Neutrophil (primary cell): ENCODE data around the gene GNL1.
A peak's percentile ranks its signal among the peaks of the same experiment; 100 is the strongest.
"Not testable (repeated sequence)": the region's sequence is repeated elsewhere in the genome, so short reads cannot be mapped to it uniquely, and the experiment has no call there.

ENCODE experiments used
- H3K27ac ChIP-seq: fragments of 200-600 bp; sonication (generic); 2 replicates; pipeline ENCODE4 v1.5.1; 2016; ENCODE audit warnings: mild to moderate bottlenecking, moderate library complexity
- H3K27me3 ChIP-seq: fragments of 200-600 bp; sonication (generic); 2 replicates; pipeline ENCODE4 v1.6.0; 2016; ENCODE audit warnings: mild to moderate bottlenecking
- H3K36me3 ChIP-seq: fragments of 200-600 bp; sonication (generic); 2 replicates; pipeline ENCODE4 v1.5.1; 2017
- H3K4me1 ChIP-seq, 2 experiments: fragments of 200-600 bp in 1 of 2; sonication (generic) in 1 of 2; 1 replicate in 1 of 2; 2 replicates in 1 of 2; pipeline versions ENCODE4 v1.5.1 to v1.6.1; 2013 to 2016; ENCODE audit warnings: low read depth in 1 of 2, low read length in 1 of 2, mild to moderate bottlenecking in 1 of 2, moderate library complexity in 1 of 2; ENCODE audit not compliant: control insufficient read depth in 1 of 2, insufficient read depth in 1 of 2
- H3K4me3 ChIP-seq, 2 experiments: fragments of 200-600 bp in 1 of 2; sonication (generic) in 1 of 2; 1 replicate in 1 of 2; 2 replicates in 1 of 2; pipeline ENCODE4 v1.5.1; 2013 to 2016; ENCODE audit warnings: low read depth in 1 of 2, low read length in 1 of 2, mild to moderate bottlenecking in 1 of 2, moderate library complexity in 1 of 2
- H3K9me3 ChIP-seq: fragments of 200-600 bp; sonication (generic); 2 replicates; pipeline ENCODE4 v1.5.1; 2016
- TF ChIP-seq, protein P1 (sequence below): fragments of 200-600 bp; sonication (generic); IDR thresholded peaks from 2 replicates; pipeline ENCODE4 v1.5.1; 2016; ENCODE audit warnings: antibody characterized with exemption

GNL1 gene

DNA sequence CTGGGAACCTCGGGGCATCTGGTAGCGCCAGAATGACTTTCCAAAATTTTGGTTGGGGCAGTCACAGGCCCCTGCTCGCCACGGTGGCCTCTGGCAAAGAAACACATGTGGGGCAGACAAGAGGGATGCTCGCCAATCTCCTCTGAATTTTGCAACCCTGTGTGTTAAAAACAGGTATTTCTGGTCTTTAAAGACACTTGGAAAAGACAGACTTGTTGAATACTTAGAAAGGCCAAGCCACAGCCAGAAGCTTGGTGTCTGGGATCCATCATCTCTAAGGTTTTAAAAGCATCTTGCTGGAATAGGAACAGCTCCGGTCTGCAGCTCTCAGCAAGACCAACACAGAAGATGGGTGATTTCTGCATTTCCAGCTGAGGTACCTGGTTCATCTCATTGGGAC lies 35.8 kb downstream of the GNL1 start:
- Histone ChIP-seq H3K27me3 (no peaks in the 10 kb centered on the region), H3K4me1 (peaks cover 22 to 37% of the 10 kb centered on the region in 2 experiments), H3K27ac (no peak overlapping the region), H3K4me3 (no peak overlapping the region), H3K9me3 (no peaks in the 10 kb centered on the region), H3K36me3 (no peaks in the 10 kb centered on the region)
- TF ChIP-seq, protein P1, sequence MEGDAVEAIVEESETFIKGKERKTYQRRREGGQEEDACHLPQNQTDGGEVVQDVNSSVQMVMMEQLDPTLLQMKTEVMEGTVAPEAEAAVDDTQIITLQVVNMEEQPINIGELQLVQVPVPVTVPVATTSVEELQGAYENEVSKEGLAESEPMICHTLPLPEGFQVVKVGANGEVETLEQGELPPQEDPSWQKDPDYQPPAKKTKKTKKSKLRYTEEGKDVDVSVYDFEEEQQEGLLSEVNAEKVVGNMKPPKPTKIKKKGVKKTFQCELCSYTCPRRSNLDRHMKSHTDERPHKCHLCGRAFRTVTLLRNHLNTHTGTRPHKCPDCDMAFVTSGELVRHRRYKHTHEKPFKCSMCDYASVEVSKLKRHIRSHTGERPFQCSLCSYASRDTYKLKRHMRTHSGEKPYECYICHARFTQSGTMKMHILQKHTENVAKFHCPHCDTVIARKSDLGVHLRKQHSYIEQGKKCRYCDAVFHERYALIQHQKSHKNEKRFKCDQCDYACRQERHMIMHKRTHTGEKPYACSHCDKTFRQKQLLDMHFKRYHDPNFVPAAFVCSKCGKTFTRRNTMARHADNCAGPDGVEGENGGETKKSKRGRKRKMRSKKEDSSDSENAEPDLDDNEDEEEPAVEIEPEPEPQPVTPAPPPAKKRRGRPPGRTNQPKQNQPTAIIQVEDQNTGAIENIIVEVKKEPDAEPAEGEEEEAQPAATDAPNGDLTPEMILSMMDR: no peak

DNA sequence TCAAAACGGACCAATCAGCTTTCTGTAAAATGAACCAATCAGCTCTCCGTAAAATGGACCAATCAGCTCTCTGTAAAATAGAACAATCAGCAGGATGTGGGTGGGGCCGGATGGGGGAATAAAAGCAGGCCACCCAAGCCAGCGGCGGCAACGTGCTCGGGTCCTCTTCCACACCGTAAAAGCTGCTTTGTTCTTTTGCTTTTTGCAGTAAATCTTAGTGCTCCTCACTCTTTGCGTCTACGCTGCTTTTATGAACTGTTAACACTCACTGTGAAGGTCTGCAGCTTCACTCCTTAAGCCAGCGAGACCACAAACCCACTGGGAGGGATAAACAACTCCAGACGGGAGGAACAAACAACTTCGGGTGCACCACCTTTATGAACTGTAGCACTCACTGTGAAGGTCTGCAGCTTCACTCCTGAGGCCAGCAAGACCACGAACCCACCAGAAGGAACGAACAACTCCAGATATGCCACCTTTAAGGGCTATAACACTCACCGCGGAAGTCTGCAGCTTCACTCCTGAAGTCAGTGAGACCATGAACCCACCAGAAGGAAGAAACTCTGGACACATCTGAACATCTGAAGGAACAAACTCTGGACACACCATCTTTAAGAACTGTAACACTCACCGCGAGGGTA lies 37.7 kb downstream of the GNL1 start:
- not testable (repeated sequence) for H3K36me3 ChIP-seq, H3K9me3 ChIP-seq, H3K27me3 ChIP-seq, H3K4me3 ChIP-seq
- Histone ChIP-seq H3K4me1 (peaks cover 40 to 56% of the 10 kb centered on the region in 2 experiments), H3K27ac (peak overlapping the region; percentile 95)

- not testable (repeated sequence) for H3K9me3 ChIP-seq, H3K27me3 ChIP-seq, H3K36me3 ChIP-seq
- peak overlapping the region; percentile 95 for H3K27ac ChIP-seq
- H3K4me1 ChIP-seq: peaks cover 47 to 63% of the 10 kb centered on the region in 2 experiments
- H3K4me3 ChIP-seq: peak overlapping the region in 1 of 2 experiments; percentile 66
These were observed 38.4 kb downstream of the GNL1 start for GRCh38 chr6:30517767-30518504.

DNA sequence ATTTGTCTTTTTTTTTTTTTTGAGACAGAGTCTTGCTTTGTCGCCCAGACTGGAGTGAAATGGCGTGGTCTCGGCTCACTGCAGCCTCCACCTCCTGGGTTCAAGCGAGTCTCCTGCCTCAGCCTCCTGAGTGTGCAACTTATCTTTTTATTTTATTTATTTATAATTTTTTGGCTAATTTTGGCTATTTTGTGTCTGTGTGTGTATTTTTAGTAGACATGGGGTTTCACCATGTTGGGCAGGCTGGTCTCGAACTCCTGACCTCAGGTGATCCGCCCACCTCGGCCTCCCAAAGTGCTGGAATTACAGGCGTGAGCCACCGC lies 39.6 kb downstream of the GNL1 start:
- not testable (repeated sequence) for H3K9me3 ChIP-seq, H3K36me3 ChIP-seq, H3K27me3 ChIP-seq
- Histone ChIP-seq H3K4me3 (peak overlapping the region; percentile 66 to 74), H3K27ac (peak overlapping the region; percentile 95), H3K4me1 (peaks cover 56 to 71% of the 10 kb centered on the region in 2 experiments)

DNA sequence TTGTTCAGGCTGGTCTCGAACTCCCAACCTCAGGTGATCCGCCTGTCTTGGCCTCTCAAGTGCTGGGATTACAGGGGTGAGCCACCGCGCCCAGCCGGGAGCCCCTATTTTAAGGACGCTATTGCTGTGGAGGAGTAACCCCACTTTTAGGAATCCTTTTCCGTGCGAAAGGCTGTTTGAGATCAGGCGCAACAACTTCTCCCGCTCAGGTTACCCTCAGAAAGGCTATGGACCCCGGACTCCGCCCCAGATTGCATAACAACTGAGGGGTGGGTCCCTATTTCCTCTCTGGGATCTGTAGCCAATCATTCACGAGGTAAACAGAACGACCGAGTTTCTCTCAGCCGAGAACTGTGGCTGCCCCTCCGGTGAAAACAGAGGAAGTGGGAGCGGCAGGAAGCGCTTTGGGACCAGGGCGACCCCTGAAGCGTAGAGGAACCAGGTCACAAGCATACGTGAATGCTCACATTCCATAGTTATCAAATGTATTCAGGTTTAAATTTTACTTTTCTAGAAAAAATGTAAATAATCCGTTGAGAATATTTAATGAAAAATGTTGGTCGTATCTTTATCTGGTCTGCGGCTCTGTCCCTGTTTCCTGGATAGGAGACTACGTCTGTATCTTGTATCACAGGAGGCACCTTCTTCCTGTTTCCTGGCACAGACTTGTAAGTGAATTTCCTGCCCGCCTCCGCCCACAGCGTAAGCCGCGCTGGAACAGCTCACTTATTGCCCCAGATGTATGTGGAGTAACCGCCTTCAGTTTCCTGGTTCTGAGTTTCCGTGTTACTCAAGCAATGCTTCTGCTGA lies 40.1 kb downstream of the GNL1 start:
- Histone ChIP-seq H3K36me3 (no peaks in the 10 kb centered on the region), H3K27me3 (no peaks in the 10 kb centered on the region), H3K4me3 (peak overlapping the region; percentile 66 to 74), H3K27ac (peak overlapping the region; percentile 95), H3K9me3 (no peaks in the 10 kb centered on the region), H3K4me1 (peaks cover 62 to 76% of the 10 kb centered on the region in 2 experiments)
- TF ChIP-seq, protein P1: peak; percentile 3

DNA sequence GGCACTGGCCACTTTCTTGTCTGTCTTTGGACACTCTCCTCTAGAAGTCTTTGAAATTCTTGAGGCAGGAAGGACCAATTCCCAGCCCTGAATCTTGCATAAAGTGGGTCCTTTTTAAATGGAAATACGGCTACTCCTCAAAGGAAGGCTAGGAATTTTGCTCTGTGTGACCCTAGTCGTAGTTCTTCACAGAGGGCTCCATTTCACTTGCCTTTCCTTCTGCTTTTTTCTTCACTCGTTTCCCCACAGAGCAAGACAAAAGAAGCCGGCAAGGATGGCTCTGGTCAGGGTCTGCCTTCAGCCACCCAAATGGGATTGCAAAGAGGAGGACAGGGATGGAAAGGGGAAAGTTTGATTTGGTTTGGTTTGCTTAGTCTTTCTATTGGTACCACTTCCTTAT lies 41.2 kb downstream of the GNL1 start:
- Histone ChIP-seq H3K27me3 (no peaks in the 10 kb centered on the region), H3K4me1 (peaks cover 72 to 85% of the 10 kb centered on the region in 2 experiments), H3K4me3 (peak overlapping the region; percentile 66 to 74), H3K36me3 (no peaks in the 10 kb centered on the region), H3K9me3 (no peaks in the 10 kb centered on the region), H3K27ac (peak overlapping the region; percentile 95)
- TF ChIP-seq, protein P1: no peak
